MCF 10A (cell line): Measurements from ENCODE around the gene PDE3A. TPM values are rescaled to one million over a fixed set of nuclear protein-coding genes. Genes with fewer than 3 reads are reported as not detected.

Source experiments
- BruUV-seq: library from RNA; stranded (reverse); fragments of 400-500 nt; replicated peaks from 2 replicates; lab custom pipeline; 2021; lab: Mats Ljungman, UMichigan
- CTCF ChIA-PET: fragments of 300-600 bp; sonication (Branson Sonifier 250); formaldehyde crosslinking; extraction: SDS; loops from one replicate; lab custom pipeline; 2021; ENCODE audit warnings: antibody characterized with exemption, inconsistent platforms; lab: Yijun Ruan, JAX
- POLR2A ChIA-PET: fragments of 300-600, 350-650 bp; sonication (Branson Sonifier 250); formaldehyde crosslinking; extraction: SDS; loops from one replicate; lab custom pipeline; 2020; ENCODE audit warnings: antibody characterized with exemption, inconsistent platforms; lab: Yijun Ruan, JAX
- DNase-seq: peaks from one replicate; pipeline ENCODE4 v3.0.0-alpha.2; 2018; ENCODE audit not compliant: unreplicated experiment
- H3K27ac Mint-ChIP-seq: one replicate; pipeline ENCODE4 v1.8.0; 2022; ENCODE audit warnings: mild to moderate bottlenecking, low read depth, mixed read lengths; ENCODE audit not compliant: unreplicated experiment
- H3K27me3 Mint-ChIP-seq: one replicate; pipeline ENCODE4 v1.8.0; 2022; ENCODE audit warnings: mixed read lengths; ENCODE audit not compliant: insufficient read depth, unreplicated experiment
- H3K36me3 Mint-ChIP-seq: one replicate; pipeline ENCODE4 v1.8.0; 2022; ENCODE audit warnings: mild to moderate bottlenecking, moderate library complexity, mixed read lengths; ENCODE audit not compliant: insufficient read depth, unreplicated experiment
- H3K4me1 Mint-ChIP-seq: one replicate; pipeline ENCODE4 v1.8.0; 2022; ENCODE audit warnings: mixed read lengths; ENCODE audit not compliant: insufficient read depth, unreplicated experiment
- H3K4me3 Mint-ChIP-seq: one replicate; pipeline ENCODE4 v1.8.0; 2022; ENCODE audit warnings: mild to moderate bottlenecking, moderate library complexity, mixed read lengths; ENCODE audit not compliant: unreplicated experiment
- H3K9me3 Mint-ChIP-seq: one replicate; pipeline ENCODE4 v1.8.0; 2022; ENCODE audit warnings: mixed read lengths; ENCODE audit not compliant: unreplicated experiment
- intact Hi-C: fragments of 100-400 bp; cut with micrococcal nuclease; formaldehyde crosslinking; loops from 2 replicates; pipeline ENCODE4 v1.14.1; 2022
- total RNA-seq: library from RNA; stranded (reverse); gene quantifications from 2 replicates; pipeline ENCODE4 v1.2.3, GENCODE V29; 2022
- TF ChIP-seq, protein P1 (sequence below): fragments of 200-600 bp; IDR thresholded peaks from one replicate; pipeline ENCODE4 v1.8.0; 2022; ENCODE audit warnings: antibody characterized with exemption, mild to moderate bottlenecking; ENCODE audit not compliant: unreplicated experiment

PDE3A gene
- total RNA-seq, 1 experiment from 2014 or later: not detected

DNA sequence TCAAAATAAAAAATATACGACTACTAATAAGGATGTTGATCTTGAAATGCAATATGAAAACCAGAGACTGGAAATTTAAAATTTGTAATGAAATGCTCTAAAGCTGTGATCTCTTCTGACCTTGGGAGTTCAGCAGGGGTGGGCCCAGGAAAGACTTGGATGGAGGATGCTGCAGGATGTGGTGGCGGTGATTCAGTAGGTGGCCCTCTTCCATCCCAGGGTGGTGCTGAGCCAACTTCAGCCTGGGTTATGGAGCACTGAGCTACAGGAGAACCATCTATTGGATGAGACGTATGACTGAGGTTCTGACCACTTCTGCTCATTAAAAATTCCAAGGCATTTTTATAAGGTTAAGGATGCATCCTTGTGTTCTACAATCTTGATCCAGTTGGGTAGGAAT is 6.9 kb upstream of the PDE3A start:
- H3K9me3 Mint-ChIP-seq: no peaks in the 10 kb centered on the region
- TF ChIP-seq, protein P1, sequence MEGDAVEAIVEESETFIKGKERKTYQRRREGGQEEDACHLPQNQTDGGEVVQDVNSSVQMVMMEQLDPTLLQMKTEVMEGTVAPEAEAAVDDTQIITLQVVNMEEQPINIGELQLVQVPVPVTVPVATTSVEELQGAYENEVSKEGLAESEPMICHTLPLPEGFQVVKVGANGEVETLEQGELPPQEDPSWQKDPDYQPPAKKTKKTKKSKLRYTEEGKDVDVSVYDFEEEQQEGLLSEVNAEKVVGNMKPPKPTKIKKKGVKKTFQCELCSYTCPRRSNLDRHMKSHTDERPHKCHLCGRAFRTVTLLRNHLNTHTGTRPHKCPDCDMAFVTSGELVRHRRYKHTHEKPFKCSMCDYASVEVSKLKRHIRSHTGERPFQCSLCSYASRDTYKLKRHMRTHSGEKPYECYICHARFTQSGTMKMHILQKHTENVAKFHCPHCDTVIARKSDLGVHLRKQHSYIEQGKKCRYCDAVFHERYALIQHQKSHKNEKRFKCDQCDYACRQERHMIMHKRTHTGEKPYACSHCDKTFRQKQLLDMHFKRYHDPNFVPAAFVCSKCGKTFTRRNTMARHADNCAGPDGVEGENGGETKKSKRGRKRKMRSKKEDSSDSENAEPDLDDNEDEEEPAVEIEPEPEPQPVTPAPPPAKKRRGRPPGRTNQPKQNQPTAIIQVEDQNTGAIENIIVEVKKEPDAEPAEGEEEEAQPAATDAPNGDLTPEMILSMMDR: no peak
- no peak for DNase-seq
- no peaks in the 10 kb centered on the region for H3K4me1 Mint-ChIP-seq
- ChIA-PET POLR2A (no interaction called here), CTCF (no interaction called here)
- H3K4me3 Mint-ChIP-seq: no peak overlapping the region
- intact Hi-C loops: no loop called here
- peaks cover 16% of the 10 kb centered on the region for H3K27me3 Mint-ChIP-seq
- H3K27ac Mint-ChIP-seq: no peak overlapping the region
- no peaks in the 10 kb centered on the region for H3K36me3 Mint-ChIP-seq
- no TSS peak for BruUV-seq

DNA sequence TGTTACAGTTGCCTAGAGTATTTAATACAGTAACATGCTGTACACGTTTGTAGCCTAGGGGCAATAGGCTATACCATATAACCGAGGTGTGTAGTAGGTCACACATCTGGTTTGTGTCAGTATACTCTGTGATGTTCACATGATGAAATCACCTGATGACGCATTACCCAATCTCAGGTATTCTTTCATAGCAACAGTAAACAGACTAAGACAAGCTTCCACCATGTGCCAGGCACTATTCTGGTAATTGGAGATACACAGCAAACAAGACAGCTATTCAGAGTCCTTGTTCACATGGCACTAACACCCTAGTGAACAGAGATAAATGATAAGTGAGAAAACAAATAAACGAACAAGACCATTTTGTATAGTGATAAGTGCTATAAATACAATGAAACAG is 3.8 kb upstream of the PDE3A start:
- ChIA-PET CTCF (no interaction called here), POLR2A (no interaction called here)
- Mint-ChIP-seq H3K27me3 (peaks cover 47% of the 10 kb centered on the region), H3K36me3 (no peaks in the 10 kb centered on the region), H3K9me3 (no peaks in the 10 kb centered on the region), H3K4me3 (no peak overlapping the region), H3K27ac (no peak overlapping the region), H3K4me1 (no peaks in the 10 kb centered on the region)
- TF ChIP-seq, protein P1: no peak
- BruUV-seq: no TSS peak
- intact Hi-C loops: no loop called here
- no peak for DNase-seq

DNA sequence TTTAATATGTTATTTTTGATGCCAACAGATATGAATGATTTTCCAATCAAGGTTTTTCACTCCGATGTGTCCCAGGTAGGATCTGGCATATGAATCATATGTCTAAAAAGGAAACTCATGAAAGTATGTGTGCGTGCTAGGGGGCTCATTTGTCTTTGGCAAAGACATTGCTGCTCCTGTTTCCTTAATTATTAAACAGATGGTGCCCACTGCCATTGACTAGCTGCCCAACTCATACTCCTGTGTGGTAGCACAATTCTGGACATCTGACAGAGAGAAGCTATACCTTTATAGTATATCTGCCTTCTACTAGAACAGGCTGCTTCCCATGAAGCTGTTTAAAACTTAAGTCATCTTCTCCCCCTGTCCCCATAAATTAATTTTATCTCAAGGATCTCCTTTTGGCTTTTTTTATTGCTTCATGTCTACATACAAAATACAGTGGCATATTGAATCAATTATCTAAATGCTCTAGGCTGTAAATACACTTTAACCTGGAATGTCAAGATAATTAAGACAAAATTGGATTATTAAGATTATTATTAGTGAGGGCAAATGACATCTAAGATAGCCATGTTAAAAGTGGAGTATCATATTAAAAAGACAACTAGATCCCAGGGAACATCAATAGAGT is 1.4 kb upstream of the PDE3A start:
- Mint-ChIP-seq H3K4me1 (no peaks in the 10 kb centered on the region), H3K27me3 (peaks cover 71% of the 10 kb centered on the region), H3K36me3 (no peaks in the 10 kb centered on the region), H3K27ac (no peak overlapping the region), H3K4me3 (no peak overlapping the region), H3K9me3 (no peaks in the 10 kb centered on the region)
- no TSS peak for BruUV-seq
- POLR2A ChIA-PET: no interaction called here
- TF ChIP-seq, protein P1: no peak
- CTCF ChIA-PET: interaction anchor here (0.6 to 1.2 kb wide), 2 partner anchors 12 to 582 kb away, joined by 3 to 4 read pairs; no protein-coding TSS in a partner anchor
- intact Hi-C loops: no loop called here
- DNase-seq: no peak

GRCh38 chr12:20367583-20368113 is 689 bp upstream of the PDE3A start:
- H3K4me1 Mint-ChIP-seq: no peaks in the 10 kb centered on the region
- peaks cover 77% of the 10 kb centered on the region for H3K27me3 Mint-ChIP-seq
- H3K9me3 Mint-ChIP-seq: no peaks in the 10 kb centered on the region
- no peak for DNase-seq
- intact Hi-C loops: no loop called here
- ChIA-PET CTCF (interaction anchor here (1.2 kb wide), 1 partner anchor 11 kb away, joined by 3 read pairs; no protein-coding TSS in a partner anchor), POLR2A (no interaction called here)
- H3K36me3 Mint-ChIP-seq: no peaks in the 10 kb centered on the region
- H3K27ac Mint-ChIP-seq: no peak overlapping the region
- TF ChIP-seq, protein P1: no peak
- no peak overlapping the region for H3K4me3 Mint-ChIP-seq
- no TSS peak for BruUV-seq
